ENCODE results near the gene SENP7.
A peak's percentile ranks its signal among the peaks of the same experiment; 100 is the strongest.

SENP7 gene

GRCh38 chr3:101413656-101414055, 99.4 kb downstream of the SENP7 start:
- no peak overlapping the region for H3K4me3 ChIP-seq (replicated peaks in 1 of 2; ENCODE audit: low read depth in 2 of 2, low read length in 2 of 2)
- no peak for DNase-seq (ENCODE audit: low read depth in 2 of 2)
- TF ChIP-seq CTCF (IDR thresholded peaks at IDR 0.05; ENCODE audit: low read depth, low read length) = no peak

GRCh38 chr3:101391413-101391950, 121.5 kb downstream of the SENP7 start:
- DNase-seq (ENCODE audit: low read depth in 2 of 2) = no peak
- no peak overlapping the region for H3K4me3 ChIP-seq (replicated peaks in 1 of 2; ENCODE audit: low read depth in 2 of 2, low read length in 2 of 2)
- TF ChIP-seq CTCF (IDR thresholded peaks at IDR 0.05; ENCODE audit: low read depth, low read length) = no peak

- no peak for DNase-seq (ENCODE audit: low read depth in 2 of 2)
- TF ChIP-seq CTCF (IDR thresholded peaks at IDR 0.05; ENCODE audit: low read depth, low read length) = no peak
- H3K4me3 ChIP-seq (replicated peaks in 1 of 2; ENCODE audit: low read depth in 2 of 2, low read length in 2 of 2) = no peak overlapping the region
These were observed 124.3 kb downstream of the SENP7 start for GRCh38 chr3:101388706-101389105.

- no peak overlapping the region for H3K4me3 ChIP-seq (replicated peaks in 1 of 2; ENCODE audit: low read depth in 2 of 2, low read length in 2 of 2)
- TF ChIP-seq CTCF (IDR thresholded peaks at IDR 0.05; ENCODE audit: low read depth, low read length) = no peak
- no peak for DNase-seq (ENCODE audit: low read depth in 2 of 2)
These were observed 125.7 kb downstream of the SENP7 start for GRCh38 chr3:101387351-101387750.

- no peak overlapping the region for H3K4me3 ChIP-seq (replicated peaks in 1 of 2; ENCODE audit: low read depth in 2 of 2, low read length in 2 of 2)
- DNase-seq (ENCODE audit: low read depth in 2 of 2) = no peak
- no peak for TF ChIP-seq CTCF (IDR thresholded peaks at IDR 0.05; ENCODE audit: low read depth, low read length)
These were observed 128.6 kb downstream of the SENP7 start for GRCh38 chr3:101384426-101384825.

GRCh38 chr3:101383656-101384055, 129.4 kb downstream of the SENP7 start:
- DNase-seq (ENCODE audit: low read depth in 2 of 2) = no peak
- H3K4me3 ChIP-seq (replicated peaks in 1 of 2; ENCODE audit: low read depth in 2 of 2, low read length in 2 of 2) = no peak overlapping the region
- TF ChIP-seq CTCF (IDR thresholded peaks at IDR 0.05; ENCODE audit: low read depth, low read length) = no peak

- TF ChIP-seq CTCF (IDR thresholded peaks at IDR 0.05; ENCODE audit: low read depth, low read length) = no peak
These were observed 129.8 kb downstream of the SENP7 start for GRCh38 chr3:101383156-101383575.

More at GRCh38 chr3:101383156-101383575, 129.8 kb downstream of the SENP7 start:
- peak in 1 of 2 donors; percentile 17 for DNase-seq (ENCODE audit: low read depth in 2 of 2)
- no peak overlapping the region for H3K4me3 ChIP-seq (replicated peaks in 1 of 2; ENCODE audit: low read depth in 2 of 2, low read length in 2 of 2)
